GM19372 (cell line): ENCODE results near the gene ZFP91.

Experiments
- ATAC-seq: cut with Tn5 transposase; IDR thresholded peaks from one replicate; pipeline ENCODE4 v1.9.1; 2021; ENCODE audit warnings: mild to moderate bottlenecking, low read depth, moderate library complexity; ENCODE audit not compliant: unreplicated experiment

Gene ZFP91

DNA sequence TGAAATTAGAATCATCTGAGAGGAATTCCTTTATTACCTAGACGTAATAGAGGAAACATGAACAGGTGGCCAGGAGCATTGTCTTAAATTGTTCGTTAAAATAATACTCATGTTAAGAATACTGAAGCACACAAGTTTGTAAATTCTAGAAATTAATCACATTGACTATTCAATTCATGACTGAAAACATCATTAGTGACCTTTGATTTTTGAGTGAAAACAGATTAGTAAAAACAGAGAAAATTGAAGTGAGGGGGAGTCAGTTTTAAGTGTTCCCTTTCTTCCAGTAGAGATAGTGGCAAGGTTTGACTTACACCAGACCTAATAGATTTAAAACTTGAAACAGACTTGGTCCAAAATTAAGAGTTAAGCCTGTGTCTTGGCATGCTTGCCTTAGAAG, 1.4 kb downstream of the ZFP91 start:
- no peak for ATAC-seq

DNA sequence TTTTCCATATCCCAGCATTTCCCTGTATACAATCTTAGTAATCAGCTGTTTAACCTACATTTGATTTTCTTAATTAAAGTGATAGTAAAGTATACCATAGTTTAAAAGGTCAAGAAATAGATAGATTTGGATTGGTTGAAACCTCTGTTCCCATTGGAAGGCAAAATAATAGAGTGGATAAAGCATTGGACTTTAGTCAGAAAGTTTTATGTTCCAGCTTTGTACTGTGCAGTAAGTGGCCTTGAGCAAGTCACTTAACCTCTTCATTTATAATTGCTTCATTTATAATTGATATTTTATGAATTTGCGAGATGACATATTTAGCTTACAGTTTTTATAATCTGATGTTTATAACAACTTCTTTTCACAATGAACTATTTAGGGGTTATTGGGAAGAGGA, 3.6 kb downstream of the ZFP91 start:
- no peak for ATAC-seq

DNA sequence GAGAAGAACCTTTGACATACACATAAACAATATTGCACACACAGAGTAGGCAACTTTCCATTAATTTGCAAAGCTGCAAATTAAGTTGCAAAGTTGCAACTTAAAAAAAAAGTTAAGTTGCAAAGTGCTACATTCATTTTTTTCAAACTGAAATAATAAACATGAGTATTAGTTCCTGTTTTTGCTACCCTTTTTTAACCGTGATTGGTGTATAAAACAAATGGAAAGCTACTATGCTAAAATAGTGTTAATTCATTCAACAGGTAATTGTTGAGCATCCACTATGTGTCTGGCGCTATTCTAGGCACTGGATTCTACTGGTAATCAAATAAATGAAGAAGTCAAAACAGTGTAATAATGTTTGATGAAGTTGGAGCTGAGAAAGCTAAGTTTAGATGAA, 8.1 kb downstream of the ZFP91 start:
- ATAC-seq, result no peak

DNA sequence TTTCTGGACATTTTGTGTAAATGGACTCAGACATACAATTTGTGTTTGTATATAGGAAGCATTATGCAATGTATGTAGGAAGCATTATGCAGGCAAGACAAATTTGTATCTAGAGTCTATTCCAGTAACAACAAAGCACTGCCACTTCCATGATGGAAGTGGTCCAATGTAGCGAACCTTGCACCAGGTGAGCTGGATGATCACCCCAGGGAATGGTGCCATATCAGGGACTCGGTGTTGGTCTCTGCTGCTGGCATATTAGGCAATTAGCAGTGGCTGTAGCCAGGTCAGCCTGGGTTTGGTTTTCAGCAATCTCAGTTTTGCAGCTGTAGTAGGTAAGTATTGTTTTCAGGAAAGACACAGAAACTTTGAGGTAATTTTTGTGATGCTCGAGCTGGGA, 12.8 kb downstream of the ZFP91 start:
- no peak for ATAC-seq

DNA sequence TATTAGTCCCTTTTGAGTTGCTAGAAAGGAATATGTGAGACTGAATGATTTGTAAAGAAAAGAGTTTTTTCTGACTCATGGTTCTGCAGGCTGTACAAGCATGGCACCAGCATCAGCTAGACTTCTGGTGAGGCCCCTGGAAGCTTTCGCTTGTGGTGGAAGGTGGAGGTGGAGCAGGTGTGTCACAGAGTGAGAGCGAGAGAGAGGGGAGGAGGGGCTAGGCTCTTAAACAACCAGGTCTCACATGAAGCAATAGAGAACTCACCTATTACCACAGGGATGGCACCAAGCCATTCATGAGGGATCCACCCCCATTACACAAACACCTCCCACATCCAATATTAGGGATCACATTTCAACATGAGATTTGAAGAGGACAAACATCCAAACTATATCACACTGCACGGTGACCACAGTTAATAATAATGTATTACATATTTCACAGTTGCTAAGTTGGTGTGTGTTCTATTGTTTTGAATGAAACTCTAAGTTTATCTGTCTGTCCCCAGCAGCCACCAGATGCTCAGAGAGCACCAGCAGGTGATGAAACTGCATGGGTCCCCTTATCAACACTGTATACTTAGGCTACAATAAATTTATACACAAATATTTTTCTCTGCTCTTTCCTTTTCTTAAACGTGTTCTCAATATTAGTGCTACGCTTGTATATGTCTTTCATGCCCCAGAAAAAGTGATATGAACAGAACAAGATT, 14.1 kb downstream of the ZFP91 start:
- no peak for ATAC-seq

DNA sequence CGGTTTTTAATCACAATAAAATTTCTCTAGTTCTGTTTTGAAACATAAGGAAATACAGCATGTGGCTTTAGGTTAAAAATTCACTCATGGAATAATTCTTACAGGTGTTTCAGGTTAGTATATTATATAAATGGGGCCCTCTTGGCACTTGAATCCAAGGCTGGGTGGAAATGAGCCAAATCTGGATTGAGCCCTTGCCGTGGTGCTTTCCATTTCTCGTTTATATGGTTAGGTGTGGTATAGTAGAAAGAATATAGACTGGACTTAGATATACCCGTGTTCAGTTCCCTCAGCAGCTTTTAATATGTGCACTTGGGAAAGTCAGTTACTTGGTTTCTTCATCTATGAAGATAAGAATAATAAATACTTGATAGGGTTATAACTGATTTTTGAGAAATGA, 16.0 kb downstream of the ZFP91 start:
- ATAC-seq, result no peak

DNA sequence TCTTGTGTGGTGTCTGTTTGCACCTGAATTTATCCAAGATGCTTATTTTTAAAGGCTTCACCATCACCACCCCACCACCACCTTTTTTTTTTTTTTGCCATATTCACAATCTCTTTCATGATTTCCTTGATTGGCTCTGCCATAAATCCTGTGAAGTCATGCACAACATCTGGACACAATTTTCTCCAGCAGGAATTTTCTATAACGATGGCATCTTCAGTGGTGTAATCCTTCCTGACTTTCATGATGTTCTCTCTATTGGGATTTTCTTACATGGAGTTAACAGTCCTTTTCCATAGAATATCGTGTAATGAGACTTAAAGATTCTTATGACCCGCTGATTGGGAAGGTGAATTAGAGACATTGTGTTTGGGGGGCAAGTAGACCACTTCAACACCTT, 17.8 kb downstream of the ZFP91 start:
- no peak for ATAC-seq

DNA sequence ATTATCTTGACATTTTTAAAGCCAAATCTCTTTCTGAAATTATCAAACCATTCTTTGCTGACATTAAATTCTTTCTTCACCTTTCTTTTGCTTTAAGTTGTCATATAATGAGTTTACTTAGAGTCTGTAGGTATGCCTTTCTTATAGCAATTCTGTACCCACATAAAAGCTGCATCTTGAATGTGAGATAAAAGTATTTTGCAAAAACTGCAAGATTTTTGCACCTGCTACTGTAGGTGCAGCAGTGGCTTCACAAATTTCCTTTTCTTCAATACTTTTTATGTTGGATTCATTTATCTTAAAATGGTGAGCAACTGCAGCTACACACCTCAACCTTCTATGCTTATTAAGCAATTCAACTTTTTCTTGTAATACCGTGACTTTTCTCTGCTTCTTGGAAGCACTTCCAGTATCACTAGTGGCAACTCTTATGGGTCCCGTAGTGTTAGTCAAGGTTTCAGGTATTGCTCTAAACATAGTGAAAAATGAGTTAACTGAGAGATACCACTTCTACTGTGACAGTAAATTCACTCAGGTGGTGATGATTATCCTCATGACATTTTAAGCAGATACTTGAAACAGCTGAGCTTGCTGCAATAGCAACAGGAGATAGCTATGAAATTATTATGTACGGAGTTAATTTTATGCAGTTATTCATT, 18.8 kb downstream of the ZFP91 start:
- ATAC-seq, result no peak

DNA sequence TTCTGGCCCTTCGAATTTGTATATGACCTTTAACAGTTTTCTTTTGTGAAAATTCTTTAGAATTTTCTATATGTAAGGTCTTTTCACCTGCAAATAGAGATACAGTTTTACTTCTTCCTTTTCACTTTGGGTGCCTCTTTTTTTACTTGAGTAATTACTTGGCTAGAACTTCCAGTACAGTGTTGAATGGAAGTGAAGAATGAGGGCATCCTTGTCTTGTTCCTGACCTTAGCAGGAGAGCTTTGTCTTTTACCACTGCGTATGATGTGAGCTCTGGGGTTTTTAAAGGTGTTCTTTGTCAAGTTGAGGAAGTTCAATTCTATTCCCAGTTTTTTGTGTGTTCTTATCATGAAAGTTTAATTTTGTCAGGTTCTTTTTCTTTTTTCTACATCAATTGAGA, 21.6 kb downstream of the ZFP91 start:
- no peak for ATAC-seq

DNA sequence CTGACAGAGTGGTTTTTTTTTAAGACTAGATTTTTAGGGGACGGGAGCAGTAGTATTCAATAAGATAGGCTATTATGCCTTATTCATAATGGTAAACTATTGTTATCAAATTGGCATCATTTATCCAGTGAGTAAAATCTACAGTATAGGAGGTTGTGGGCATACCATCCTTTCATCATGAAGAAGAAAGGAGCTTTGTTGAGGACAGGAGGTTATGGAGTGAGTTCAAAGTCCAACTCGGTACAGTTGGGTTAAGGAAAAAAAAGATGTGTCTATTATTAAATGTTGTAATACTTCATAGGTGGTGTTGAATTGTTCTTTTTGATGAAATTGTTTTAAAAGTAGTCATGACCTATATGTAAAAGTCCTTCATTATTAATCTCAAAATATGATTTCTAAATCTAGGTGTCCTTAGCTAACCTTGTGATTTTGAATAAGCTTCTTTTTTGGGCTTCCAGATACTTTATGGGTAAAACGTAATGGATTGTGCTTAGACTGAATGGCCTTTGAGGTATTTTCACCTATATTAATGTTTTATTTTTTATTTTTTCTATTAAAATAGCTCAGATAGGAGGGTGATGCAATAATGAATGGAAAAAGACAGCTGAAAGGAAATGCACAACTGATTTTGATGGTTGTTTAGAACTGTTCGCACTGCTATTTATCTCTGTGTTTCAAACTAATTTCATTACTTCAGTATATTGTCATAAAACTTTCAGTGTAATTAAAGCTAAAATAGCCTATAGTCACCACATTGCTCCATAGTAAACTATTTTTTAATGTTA, 28.3 kb downstream of the ZFP91 start:
- ATAC-seq, result no peak

DNA sequence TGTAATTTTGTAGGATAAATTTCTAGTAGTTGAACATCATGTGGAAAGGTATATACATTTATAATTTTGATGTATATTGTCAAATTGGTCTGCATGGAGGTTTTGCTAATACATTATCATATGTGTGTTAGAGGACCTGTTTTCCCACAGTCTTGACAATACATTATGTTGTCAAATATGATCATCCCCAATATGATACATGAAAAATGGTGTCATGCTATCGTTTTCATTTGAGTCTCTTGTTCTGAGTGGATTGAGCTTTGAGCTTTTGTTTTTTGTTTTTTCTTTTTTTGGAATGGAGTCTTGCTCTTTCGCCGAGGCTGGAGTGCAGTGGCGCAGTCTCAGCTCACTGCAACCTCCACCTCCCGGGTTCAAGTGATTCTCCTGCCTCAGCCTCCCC, 29.5 kb downstream of the ZFP91 start:
- no peak for ATAC-seq

DNA sequence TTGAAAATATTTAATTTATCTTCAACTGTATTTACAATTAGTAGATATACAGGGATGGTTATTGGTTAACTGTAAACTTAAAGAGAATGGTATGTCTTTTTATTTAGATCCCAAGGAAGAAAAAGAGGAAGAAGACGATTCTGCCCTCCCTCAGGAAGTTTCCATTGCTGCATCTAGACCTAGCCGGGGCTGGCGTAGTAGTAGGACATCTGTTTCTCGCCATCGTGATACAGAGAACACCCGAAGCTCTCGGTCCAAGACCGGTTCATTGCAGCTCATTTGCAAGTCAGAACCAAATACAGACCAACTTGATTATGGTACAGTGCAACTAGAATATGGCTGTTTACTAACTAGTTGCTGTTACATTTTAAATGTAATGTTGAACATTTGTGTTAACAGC, 30.9 kb downstream of the ZFP91 start:
- no peak for ATAC-seq

DNA sequence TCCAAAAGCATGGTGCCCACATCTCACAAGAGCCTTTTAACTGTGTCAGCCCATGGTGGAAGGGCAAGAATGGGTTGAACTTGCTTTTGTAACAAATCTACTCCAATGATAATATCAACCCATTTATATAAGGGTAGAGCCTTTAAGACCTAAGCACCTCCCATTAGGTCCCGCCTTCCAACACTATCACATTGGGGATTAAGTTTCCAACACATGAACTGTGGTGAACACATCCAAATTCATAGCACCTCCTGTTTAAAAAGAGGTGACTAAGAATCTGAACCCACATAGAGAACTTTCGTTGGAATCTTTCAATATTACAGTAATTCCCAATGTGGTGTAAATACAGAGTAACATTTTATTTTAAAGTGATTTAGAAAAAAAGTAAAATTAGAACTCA, 34.4 kb downstream of the ZFP91 start:
- no peak for ATAC-seq

DNA sequence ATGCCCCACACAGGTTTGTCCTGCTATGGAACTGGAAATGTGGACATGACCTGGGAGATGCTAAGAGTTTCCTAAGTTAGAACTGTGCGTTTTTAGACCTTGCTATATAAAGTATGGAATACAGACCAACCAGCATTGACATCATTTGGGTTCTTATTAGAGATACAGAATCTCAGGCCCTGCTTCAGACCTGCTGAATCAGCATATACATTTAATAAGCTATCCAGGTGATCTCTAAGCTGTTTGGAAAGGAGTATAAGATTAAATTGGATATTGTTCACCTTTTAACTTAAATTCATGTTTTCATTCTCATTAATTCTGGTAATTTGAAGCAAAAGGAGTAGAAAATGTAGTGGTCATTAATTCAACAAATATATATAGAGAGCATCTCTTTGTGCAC, 36.7 kb downstream of the ZFP91 start:
- ATAC-seq, result no peak

DNA sequence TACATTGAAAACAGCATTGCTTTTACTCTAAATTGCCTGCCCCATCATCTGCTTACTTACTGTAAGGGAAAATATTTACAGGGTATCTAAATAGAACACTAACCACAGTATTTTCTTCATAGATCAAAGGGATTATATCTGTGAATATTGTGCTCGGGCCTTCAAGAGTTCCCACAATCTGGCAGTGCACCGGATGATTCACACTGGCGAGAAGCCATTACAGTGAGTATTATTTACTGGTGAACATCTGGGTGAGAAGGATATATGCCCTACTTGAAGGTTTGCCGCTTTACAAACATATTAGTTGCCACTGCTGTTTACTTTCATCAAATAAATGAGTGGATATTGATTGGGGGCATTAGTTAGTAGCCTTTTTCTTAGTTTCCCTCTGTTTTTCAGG, 37.7 kb downstream of the ZFP91 start:
- ATAC-seq, result no peak

DNA sequence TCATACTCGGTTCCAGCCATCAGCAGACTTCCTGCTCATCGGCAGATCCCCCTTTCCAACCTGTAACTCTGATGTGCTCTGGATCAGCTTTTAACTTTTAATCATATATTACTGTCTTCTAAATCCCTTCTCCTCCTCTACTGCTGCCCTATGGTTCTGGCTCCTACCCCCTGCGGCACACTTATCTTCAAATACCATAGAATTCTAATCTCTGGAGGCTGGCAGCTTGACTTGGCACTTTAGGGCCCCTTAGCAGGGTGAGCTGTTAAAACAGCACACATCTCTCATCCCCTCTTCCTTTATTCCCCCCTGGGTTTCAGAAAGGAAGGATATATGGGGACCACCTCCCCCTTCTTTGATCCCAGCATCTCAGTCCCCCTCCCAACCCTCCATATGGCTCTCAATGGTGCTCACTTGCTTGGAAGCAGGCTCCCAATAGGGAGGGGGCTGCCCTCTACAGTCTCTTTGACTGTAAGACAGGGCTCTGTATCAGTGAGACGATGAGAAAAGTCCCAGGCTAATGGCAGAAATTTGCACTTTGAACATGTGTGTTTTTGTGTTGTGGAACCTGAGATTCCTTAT, 39.2 kb downstream of the ZFP91 start:
- no peak for ATAC-seq

DNA sequence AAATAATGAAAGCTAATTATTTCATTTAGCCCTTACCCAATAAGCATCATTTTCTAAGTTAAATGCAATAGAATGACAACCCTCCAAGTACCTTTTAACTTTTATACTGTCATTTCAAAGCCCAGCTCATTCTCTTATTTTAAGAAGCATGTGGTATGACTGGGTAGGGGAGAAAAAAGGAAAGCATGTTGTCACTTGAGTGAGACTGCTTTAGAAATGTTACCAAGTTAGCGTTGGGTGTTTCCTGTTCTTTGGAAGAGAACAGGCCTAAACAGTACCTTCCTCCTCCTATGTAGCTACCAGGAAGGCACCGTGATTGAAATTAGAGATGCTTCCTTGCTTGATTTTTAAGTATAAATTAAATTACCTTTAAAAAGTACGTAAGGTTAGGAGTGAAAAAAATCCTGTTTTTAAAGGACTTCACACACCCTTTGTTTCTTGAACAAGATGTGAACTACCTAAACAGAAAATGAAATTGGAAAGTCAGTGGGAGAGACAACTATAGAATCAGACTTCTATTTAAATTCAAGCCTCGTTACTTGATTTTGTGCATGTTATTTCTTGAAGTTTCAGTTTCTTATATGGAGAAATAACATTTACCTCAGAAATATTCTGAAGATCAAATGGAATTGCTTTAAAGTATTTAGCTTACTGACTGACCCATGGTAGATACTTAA, 42.9 kb downstream of the ZFP91 start:
- no peak for ATAC-seq

DNA sequence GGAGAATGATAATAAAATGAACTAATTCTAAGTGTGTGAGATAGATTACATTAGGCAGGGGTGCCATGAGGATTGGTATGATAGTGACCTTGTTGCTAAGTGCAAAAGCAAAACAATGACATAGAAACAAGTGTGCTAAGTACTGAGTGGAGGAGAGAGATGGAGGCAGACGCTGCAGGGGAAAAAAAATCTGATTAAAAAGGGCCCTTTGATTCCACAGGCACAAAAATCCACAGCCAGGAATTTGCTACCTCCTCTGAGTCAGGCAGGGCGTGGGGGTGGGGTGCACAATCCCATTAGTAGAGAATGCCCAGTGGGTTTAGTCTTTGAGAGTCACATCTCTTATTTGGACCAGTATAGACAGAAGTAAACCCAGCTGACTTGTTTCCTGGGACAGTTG, 43.5 kb downstream of the ZFP91 start, which contains the start of gene CNTF:
TSS of gene CNTF (plus strand) at position 322 of the 400 bp plus-strand sequence. CDS start 88 bp downstream, outside the sequence.
- ATAC-seq, result no peak

DNA sequence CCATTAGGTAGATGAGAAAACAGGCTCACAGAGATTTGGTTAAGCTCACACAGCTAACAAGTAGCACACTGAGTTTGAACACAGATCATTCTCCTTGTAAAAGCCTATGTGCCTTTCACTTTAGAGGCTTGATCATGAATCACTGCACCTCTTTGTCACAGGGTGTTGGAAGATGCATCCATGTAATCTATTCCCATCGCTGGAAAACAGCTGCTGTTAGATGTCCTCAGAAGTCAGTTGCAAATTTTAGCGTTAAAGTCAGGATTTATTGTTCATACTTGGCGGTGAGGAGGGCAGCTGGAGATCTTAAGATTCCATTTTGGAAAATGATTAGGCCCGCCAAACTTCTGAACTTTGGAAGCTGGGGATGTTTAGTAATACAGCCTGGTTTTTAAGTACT, 46.2 kb downstream of the ZFP91 start:
- no peak for ATAC-seq

DNA sequence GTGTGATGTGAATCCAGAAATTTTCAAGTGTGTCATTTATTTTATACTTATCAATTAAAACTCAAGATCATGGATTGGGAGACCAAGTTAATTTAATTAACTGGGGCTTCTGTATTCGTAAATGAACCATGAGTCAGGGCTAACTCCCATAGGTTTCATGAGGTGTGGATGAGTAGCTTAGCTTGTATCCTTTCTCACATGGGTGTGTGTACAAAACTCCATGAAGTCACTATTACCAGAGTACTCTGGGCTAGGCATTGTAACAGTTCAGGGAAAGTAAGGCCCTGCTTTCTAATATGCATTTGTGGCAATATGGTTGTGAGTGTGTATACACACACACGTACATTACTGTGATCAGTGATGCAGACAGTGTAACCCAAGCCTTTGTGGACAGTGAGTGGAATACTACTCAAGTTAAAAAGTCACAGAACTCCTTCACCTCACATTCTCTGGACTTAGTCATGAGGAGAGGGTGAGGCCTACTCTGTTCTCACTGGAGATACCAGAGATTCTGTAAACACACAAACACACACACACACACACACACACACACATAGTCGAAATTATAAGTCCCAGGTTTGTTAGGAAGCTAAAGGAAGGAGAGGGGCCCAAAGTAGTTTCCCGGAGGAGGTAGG, 47.1 kb downstream of the ZFP91 start:
- no peak for ATAC-seq
